ENCODE measurements around the gene ATP6V1G1. TPM values are rescaled to one million over a fixed set of nuclear protein-coding genes. Genes with fewer than 3 reads are reported as not detected.

The ATP6V1G1 gene
- total and polyA plus RNA-seq, 2 experiments from 2014 or later: 166 to 509 TPM

DNA sequence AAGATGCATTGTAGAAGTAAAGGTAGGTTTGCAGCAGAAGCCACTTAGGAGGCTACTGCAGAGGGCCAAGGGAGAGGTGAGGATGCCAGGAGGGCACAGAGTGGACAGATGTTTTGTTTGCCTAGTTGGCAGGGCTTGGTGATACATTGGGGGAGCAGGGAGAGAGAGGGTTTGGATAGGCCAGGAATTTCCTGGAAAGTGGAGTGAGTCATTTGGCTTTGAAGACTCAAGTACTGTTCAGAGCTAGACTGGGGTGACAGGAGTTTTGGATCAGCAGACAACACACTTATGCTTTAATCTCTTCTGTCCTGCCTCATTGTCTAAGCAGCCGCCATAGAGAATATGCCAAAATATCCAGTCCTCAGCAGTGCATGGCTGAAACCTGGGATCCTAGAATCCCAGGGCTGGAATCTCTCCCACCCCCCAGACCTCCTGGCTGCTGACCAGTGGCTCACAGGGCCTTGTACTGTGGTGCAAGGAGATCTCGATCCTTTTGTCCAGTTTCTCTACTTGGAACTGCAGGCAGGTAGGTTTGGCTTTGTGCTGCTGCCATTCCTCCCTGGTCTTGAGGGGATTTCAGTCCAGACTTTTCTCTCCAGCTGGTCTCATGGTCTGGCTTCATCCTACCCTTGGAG, 34.5 kb downstream of the ATP6V1G1 start:
- Mint-ChIP-seq H3K36me3 (ENCODE audit: low read depth) (peaks cover 36% of the 10 kb centered on the region), H3K27me3 (ENCODE audit: insufficient read depth, low read depth, poor library complexity) (no peaks in the 10 kb centered on the region), H3K4me1 (no peaks in the 10 kb centered on the region), H3K4me3 (no peak overlapping the region), H3K9me3 (no peaks in the 10 kb centered on the region), H3K27ac (no peak overlapping the region; the same call in 1 of the 2 replicates)
- Histone ChIP-seq H3K4me2 (no peak overlapping the region), H3K4me3 (no peak overlapping the region), H2AFZ (no peak overlapping the region), H3F3A (replicated peaks; ENCODE audit: low read depth) (no peaks in the 10 kb centered on the region), H3K79me2 (replicated peaks; ENCODE audit: insufficient read depth) (no peaks in the 10 kb centered on the region), H3K9me2 (ENCODE audit: insufficient read depth) (no peaks in the 10 kb centered on the region), H3K36me3 (ENCODE audit: insufficient read depth) (no peaks in the 10 kb centered on the region), H3K27ac (ENCODE audit: low read depth) (no peak overlapping the region), H3K4me1 (ENCODE audit: insufficient read depth) (no peaks in the 10 kb centered on the region), H4K20me1 (replicated peaks; ENCODE audit: insufficient read depth) (no peaks in the 10 kb centered on the region), H3K27me3 (ENCODE audit: insufficient read depth) (no peaks in the 10 kb centered on the region)
- DNase-seq (ENCODE audit: low spot score) (no peak), ATAC-seq (no peak)
- TF ChIP-seq ZNF114 (CRISPR knock-in tag; IDR thresholded peaks at IDR 0.05) (no peak), JUNB (IDR thresholded peaks at IDR 0.05; ENCODE audit: unreplicated experiment) (no peak), EZH2phosphoT487 (IDR thresholded peaks at IDR 0.05; ENCODE audit: unreplicated experiment) (no peak), NANOG (IDR thresholded peaks at IDR 0.05; ENCODE audit: borderline replicate concordance) (no peak), POLR2AphosphoS5 (IDR thresholded peaks at IDR 0.05; ENCODE audit: low read depth) (no peak)
- TF ChIP-seq, protein P1, sequence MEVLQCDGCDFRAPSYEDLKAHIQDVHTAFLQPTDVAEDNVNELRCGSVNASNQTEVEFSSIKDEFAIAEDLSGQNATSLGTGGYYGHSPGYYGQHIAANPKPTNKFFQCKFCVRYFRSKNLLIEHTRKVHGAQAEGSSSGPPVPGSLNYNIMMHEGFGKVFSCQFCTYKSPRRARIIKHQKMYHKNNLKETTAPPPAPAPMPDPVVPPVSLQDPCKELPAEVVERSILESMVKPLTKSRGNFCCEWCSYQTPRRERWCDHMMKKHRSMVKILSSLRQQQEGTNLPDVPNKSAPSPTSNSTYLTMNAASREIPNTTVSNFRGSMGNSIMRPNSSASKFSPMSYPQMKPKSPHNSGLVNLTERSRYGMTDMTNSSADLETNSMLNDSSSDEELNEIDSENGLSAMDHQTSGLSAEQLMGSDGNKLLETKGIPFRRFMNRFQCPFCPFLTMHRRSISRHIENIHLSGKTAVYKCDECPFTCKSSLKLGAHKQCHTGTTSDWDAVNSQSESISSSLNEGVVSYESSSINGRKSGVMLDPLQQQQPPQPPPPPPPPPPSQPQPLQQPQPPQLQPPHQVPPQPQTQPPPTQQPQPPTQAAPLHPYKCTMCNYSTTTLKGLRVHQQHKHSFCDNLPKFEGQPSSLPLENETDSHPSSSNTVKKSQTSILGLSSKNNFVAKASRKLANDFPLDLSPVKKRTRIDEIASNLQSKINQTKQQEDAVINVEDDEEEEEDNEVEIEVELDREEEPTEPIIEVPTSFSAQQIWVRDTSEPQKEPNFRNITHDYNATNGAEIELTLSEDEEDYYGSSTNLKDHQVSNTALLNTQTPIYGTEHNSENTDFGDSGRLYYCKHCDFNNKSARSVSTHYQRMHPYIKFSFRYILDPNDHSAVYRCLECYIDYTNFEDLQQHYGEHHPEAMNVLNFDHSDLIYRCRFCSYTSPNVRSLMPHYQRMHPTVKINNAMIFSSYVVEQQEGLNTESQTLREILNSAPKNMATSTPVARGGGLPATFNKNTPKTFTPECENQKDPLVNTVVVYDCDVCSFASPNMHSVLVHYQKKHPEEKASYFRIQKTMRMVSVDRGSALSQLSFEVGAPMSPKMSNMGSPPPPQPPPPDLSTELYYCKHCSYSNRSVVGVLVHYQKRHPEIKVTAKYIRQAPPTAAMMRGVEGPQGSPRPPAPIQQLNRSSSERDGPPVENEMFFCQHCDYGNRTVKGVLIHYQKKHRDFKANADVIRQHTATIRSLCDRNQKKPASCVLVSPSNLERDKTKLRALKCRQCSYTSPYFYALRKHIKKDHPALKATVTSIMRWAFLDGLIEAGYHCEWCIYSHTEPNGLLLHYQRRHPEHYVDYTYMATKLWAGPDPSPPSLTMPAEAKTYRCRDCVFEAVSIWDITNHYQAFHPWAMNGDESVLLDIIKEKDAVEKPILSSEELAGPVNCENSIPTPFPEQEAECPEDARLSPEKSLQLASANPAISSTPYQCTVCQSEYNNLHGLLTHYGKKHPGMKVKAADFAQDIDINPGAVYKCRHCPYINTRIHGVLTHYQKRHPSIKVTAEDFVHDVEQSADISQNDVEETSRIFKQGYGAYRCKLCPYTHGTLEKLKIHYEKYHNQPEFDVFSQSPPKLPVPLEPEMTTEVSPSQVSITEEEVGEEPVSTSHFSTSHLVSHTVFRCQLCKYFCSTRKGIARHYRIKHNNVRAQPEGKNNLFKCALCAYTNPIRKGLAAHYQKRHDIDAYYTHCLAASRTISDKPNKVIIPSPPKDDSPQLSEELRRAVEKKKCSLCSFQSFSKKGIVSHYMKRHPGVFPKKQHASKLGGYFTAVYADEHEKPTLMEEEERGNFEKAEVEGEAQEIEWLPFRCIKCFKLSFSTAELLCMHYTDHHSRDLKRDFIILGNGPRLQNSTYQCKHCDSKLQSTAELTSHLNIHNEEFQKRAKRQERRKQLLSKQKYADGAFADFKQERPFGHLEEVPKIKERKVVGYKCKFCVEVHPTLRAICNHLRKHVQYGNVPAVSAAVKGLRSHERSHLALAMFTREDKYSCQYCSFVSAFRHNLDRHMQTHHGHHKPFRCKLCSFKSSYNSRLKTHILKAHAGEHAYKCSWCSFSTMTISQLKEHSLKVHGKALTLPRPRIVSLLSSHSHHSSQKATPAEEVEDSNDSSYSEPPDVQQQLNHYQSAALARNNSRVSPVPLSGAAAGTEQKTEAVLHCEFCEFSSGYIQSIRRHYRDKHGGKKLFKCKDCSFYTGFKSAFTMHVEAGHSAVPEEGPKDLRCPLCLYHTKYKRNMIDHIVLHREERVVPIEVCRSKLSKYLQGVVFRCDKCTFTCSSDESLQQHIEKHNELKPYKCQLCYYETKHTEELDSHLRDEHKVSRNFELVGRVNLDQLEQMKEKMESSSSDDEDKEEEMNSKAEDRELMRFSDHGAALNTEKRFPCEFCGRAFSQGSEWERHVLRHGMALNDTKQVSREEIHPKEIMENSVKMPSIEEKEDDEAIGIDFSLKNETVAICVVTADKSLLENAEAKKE (CRISPR knock-in tag; IDR thresholded peaks at IDR 0.05): no peak
- TF ChIP-seq, protein P2, sequence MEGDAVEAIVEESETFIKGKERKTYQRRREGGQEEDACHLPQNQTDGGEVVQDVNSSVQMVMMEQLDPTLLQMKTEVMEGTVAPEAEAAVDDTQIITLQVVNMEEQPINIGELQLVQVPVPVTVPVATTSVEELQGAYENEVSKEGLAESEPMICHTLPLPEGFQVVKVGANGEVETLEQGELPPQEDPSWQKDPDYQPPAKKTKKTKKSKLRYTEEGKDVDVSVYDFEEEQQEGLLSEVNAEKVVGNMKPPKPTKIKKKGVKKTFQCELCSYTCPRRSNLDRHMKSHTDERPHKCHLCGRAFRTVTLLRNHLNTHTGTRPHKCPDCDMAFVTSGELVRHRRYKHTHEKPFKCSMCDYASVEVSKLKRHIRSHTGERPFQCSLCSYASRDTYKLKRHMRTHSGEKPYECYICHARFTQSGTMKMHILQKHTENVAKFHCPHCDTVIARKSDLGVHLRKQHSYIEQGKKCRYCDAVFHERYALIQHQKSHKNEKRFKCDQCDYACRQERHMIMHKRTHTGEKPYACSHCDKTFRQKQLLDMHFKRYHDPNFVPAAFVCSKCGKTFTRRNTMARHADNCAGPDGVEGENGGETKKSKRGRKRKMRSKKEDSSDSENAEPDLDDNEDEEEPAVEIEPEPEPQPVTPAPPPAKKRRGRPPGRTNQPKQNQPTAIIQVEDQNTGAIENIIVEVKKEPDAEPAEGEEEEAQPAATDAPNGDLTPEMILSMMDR (conservative IDR thresholded peaks at IDR 0.05; ENCODE audit: low read depth in 2 of 2): no peak
- TF ChIP-seq, protein P3, sequence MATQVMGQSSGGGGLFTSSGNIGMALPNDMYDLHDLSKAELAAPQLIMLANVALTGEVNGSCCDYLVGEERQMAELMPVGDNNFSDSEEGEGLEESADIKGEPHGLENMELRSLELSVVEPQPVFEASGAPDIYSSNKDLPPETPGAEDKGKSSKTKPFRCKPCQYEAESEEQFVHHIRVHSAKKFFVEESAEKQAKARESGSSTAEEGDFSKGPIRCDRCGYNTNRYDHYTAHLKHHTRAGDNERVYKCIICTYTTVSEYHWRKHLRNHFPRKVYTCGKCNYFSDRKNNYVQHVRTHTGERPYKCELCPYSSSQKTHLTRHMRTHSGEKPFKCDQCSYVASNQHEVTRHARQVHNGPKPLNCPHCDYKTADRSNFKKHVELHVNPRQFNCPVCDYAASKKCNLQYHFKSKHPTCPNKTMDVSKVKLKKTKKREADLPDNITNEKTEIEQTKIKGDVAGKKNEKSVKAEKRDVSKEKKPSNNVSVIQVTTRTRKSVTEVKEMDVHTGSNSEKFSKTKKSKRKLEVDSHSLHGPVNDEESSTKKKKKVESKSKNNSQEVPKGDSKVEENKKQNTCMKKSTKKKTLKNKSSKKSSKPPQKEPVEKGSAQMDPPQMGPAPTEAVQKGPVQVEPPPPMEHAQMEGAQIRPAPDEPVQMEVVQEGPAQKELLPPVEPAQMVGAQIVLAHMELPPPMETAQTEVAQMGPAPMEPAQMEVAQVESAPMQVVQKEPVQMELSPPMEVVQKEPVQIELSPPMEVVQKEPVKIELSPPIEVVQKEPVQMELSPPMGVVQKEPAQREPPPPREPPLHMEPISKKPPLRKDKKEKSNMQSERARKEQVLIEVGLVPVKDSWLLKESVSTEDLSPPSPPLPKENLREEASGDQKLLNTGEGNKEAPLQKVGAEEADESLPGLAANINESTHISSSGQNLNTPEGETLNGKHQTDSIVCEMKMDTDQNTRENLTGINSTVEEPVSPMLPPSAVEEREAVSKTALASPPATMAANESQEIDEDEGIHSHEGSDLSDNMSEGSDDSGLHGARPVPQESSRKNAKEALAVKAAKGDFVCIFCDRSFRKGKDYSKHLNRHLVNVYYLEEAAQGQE (IDR thresholded peaks at IDR 0.05; ENCODE audit: unreplicated experiment): no peak
- TF ChIP-seq, protein P4, sequence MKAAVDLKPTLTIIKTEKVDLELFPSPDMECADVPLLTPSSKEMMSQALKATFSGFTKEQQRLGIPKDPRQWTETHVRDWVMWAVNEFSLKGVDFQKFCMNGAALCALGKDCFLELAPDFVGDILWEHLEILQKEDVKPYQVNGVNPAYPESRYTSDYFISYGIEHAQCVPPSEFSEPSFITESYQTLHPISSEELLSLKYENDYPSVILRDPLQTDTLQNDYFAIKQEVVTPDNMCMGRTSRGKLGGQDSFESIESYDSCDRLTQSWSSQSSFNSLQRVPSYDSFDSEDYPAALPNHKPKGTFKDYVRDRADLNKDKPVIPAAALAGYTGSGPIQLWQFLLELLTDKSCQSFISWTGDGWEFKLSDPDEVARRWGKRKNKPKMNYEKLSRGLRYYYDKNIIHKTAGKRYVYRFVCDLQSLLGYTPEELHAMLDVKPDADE (IDR thresholded peaks at IDR 0.05): no peak
